CD4-positive, alpha-beta T cell (primary cell): Measurements from ENCODE around the gene ATG16L1. TPM values are rescaled to one million over a fixed set of nuclear protein-coding genes. Genes with fewer than 3 reads are reported as not detected.

Experiments
- ATAC-seq: fragments of 200-7000 bp; cut with Tn5 transposase; one replicate; pipeline ENCODE4 v1.10.0; 2022; ENCODE audit warnings: mild to moderate bottlenecking; ENCODE audit not compliant: poor library complexity
- CTCF ChIA-PET: fragments of 350-600 bp; sonication (Branson Sonifier 250); formaldehyde crosslinking; loops from one replicate; lab custom pipeline; 2021; ENCODE audit warnings: antibody characterized with exemption, inconsistent platforms; lab: Charles Lee
- POLR2A ChIA-PET: fragments of 350-600 bp; sonication (Branson Sonifier 250); formaldehyde crosslinking; loops from one replicate; lab custom pipeline; 2021; ENCODE audit warnings: antibody characterized with exemption, inconsistent platforms; lab: Charles Lee
- DNase-seq, 14 experiments: peaks; one replicate each; pipeline ENCODE4 v3.0.0-alpha.2; 2013 to 2020; ENCODE audit warnings: mixed read lengths in 2 of 14
- H3K27ac ChIP-seq, 2 donors: one replicate each; pipeline versions ENCODE4 v1.5.1 to v1.7.0; 2013; ENCODE audit warnings: low read length in 2 of 2, low read depth in 1 of 2, mild to moderate bottlenecking in 1 of 2
- H3K27me3 ChIP-seq, 2 experiments: 1 replicate in 1 of 2; 2 replicates in 1 of 2; pipeline versions ENCODE4 v1.6.1 to v1.7.0; 2013; ENCODE audit warnings: low read length in 2 of 2, control low read depth in 1 of 2, mild to moderate bottlenecking in 1 of 2, moderate library complexity in 1 of 2; ENCODE audit not compliant: insufficient read depth in 2 of 2, control insufficient read depth in 1 of 2
- H3K36me3 ChIP-seq: one replicate; pipeline ENCODE4 v1.6.1; 2013; ENCODE audit warnings: low read length, control low read depth; ENCODE audit not compliant: insufficient read depth
- H3K4me1 ChIP-seq: one replicate; pipeline ENCODE4 v1.6.1; 2013; ENCODE audit warnings: low read length, control low read depth; ENCODE audit not compliant: insufficient read depth
- H3K4me3 ChIP-seq: one replicate; pipeline ENCODE4 v1.5.1; 2013; ENCODE audit warnings: mild to moderate bottlenecking, low read length, moderate library complexity
- H3K9me3 ChIP-seq, 2 experiments: 1 replicate in 1 of 2; 2 replicates in 1 of 2; pipeline versions ENCODE4 v1.6.1 to v1.7.0; 2013; ENCODE audit warnings: low read length in 2 of 2, mild to moderate bottlenecking in 2 of 2, control low read depth in 1 of 2, moderate library complexity in 1 of 2; ENCODE audit not compliant: control insufficient read depth in 1 of 2, insufficient read depth in 1 of 2
- H3K27ac Mint-ChIP-seq: one replicate; pipeline ENCODE4 v1.8.0; 2020; ENCODE audit warnings: mixed read lengths
- H3K27me3 Mint-ChIP-seq: one replicate; pipeline ENCODE4 v1.8.0; 2021; ENCODE audit warnings: mixed read lengths
- H3K36me3 Mint-ChIP-seq: one replicate; pipeline ENCODE4 v1.8.0; 2021; ENCODE audit warnings: low read depth, mixed read lengths
- H3K4me1 Mint-ChIP-seq: one replicate; pipeline ENCODE4 v1.8.0; 2021; ENCODE audit warnings: low read depth, mixed read lengths
- H3K4me3 Mint-ChIP-seq: one replicate; pipeline ENCODE4 v1.8.0; 2020; ENCODE audit warnings: mild to moderate bottlenecking, mixed read lengths
- H3K9me3 Mint-ChIP-seq: one replicate; pipeline ENCODE4 v1.8.0; 2020; ENCODE audit warnings: mixed read lengths
- intact Hi-C, 2 experiments: fragments of 100-400 bp; cut with DNase I in 1 of 2; cut with micrococcal nuclease in 1 of 2; formaldehyde crosslinking; loops; one replicate each; pipeline versions ENCODE4 v1.15.1 to v1.9.0; 2023 to 2025; cut with DNase I, micrococcal nuclease
- total RNA-seq, 174 experiments: library from RNA in 2 of 174; stranded (reverse) in 2 of 174; gene quantifications; one replicate each; pipeline ENCODE4 v1.2.3 and lab custom pipeline; 2021 to 2026
- TF ChIP-seq, protein P1 (sequence below): fragments of 200-600 bp; IDR thresholded peaks from one replicate; pipeline ENCODE4 v1.8.0; 2022; ENCODE audit warnings: antibody characterized with exemption, mild to moderate bottlenecking

Gene ATG16L1
- total RNA-seq, 2 experiments from 2014 or later: 134 to 135 TPM

DNA sequence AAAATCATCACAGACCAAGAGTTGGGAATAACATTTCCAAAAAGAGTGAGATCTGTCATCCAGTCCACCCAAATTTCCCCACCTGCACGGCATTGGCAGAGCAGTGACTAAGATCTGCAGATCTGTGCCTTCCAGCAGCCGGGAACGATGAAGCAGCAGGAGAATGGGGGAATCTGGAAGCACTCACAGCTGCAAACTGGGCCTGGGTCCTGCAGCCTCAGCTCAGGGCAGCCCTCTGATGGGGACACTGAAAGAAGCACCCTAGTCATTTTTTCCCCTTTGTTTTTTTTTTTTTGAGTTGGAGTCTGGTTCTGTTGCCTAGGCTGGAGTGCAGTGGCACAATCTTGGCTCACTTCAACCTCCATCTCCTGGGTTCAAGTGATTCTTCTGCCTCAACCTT lies 51.8 kb downstream of the ATG16L1 start:
- no peak for DNase-seq
- Histone ChIP-seq H3K27ac (no peak overlapping the region), H3K4me1 (no peaks in the 10 kb centered on the region), H3K4me3 (no peak overlapping the region), H3K27me3 (no peaks in the 10 kb centered on the region), H3K36me3 (no peaks in the 10 kb centered on the region), H3K9me3 (no peaks in the 10 kb centered on the region)
- Mint-ChIP-seq H3K36me3 (no peaks in the 10 kb centered on the region), H3K4me3 (no peak overlapping the region), H3K9me3 (no peaks in the 10 kb centered on the region), H3K27me3 (no peaks in the 10 kb centered on the region), H3K4me1 (peaks cover 6% of the 10 kb centered on the region), H3K27ac (no peak overlapping the region)
- CTCF ChIA-PET: interaction anchor here (0.7 kb wide), 1 partner anchor 515 kb away, joined by 4 read pairs; no protein-coding TSS in a partner anchor
- TF ChIP-seq, protein P1, sequence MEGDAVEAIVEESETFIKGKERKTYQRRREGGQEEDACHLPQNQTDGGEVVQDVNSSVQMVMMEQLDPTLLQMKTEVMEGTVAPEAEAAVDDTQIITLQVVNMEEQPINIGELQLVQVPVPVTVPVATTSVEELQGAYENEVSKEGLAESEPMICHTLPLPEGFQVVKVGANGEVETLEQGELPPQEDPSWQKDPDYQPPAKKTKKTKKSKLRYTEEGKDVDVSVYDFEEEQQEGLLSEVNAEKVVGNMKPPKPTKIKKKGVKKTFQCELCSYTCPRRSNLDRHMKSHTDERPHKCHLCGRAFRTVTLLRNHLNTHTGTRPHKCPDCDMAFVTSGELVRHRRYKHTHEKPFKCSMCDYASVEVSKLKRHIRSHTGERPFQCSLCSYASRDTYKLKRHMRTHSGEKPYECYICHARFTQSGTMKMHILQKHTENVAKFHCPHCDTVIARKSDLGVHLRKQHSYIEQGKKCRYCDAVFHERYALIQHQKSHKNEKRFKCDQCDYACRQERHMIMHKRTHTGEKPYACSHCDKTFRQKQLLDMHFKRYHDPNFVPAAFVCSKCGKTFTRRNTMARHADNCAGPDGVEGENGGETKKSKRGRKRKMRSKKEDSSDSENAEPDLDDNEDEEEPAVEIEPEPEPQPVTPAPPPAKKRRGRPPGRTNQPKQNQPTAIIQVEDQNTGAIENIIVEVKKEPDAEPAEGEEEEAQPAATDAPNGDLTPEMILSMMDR: no peak
- intact Hi-C loops: no loop called here
- ATAC-seq: no peak
- POLR2A ChIA-PET: interaction anchor here (0.7 kb wide), 1 partner anchor 14 kb away, joined by 4 read pairs; no protein-coding TSS in a partner anchor

- no peak for DNase-seq
- H3K9me3 ChIP-seq: no peaks in the 10 kb centered on the region
- no peaks in the 10 kb centered on the region for H3K36me3 Mint-ChIP-seq
- no peaks in the 10 kb centered on the region for H3K4me1 Mint-ChIP-seq
- no peaks in the 10 kb centered on the region for H3K27me3 Mint-ChIP-seq
- H3K27ac ChIP-seq: no peak within 1 kb of the TSS
- peaks cover 0 to under 1% of the 10 kb centered on the region in 2 experiments for H3K27me3 ChIP-seq
- no peak within 1 kb of the TSS for H3K4me3 Mint-ChIP-seq
- ChIA-PET POLR2A (no interaction called here), CTCF (interaction anchor here (0.9 kb wide), 1 partner anchor 29 kb away, joined by 4 read pairs; no protein-coding TSS in a partner anchor)
- no peak within 1 kb of the TSS for H3K4me3 ChIP-seq
- TF ChIP-seq, protein P1: no peak
- no peaks in the 10 kb centered on the region for H3K36me3 ChIP-seq
- H3K4me1 ChIP-seq: no peaks in the 10 kb centered on the region
- ATAC-seq: no peak
- H3K9me3 Mint-ChIP-seq: no peaks in the 10 kb centered on the region
- no peak within 1 kb of the TSS for H3K27ac Mint-ChIP-seq
- intact Hi-C loops: no loop called here
These were observed 56.1 kb downstream of the ATG16L1 start, which contains the start of gene SAG for GRCh38 chr2:233307565-233307964. SAG (plus strand) TSS chr2:233307816; CDS start chr2:233309190, 1,374 bp downstream.

DNA sequence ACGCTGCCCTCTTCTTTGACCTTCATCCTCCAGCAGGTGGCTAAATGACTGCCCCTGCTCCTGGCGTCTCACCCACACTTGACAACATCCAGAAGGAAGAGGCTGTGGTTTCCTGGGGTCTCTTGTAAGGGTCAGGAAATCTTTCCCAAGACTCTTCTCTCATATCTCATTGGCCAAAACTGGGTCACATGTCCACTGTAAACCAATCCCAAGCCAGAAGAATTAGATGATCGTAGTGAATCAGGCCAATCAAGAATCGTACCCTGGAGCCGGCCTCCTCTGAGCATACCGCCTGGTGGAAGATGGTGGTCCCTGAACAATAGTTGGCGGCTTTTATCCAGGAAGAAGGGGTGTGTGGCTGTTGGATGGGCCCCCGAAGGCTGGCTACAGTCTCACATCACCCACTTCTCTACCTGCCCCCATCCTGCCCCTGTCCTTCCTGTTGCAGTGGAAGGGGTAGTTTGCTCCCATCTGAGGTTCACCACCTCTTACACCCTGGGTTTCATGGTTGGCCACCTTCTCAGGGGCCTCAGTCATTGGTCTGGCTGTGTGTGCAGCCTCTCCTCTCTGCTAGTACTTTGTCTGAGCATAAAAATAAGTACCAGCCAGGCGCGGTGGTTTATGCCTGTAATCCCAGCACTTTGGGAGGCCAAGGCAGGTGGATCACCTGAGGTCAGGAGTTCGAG lies 59.9 kb downstream of the ATG16L1 start:
- Histone ChIP-seq H3K27ac (no peak overlapping the region), H3K4me3 (no peak overlapping the region), H3K9me3 (no peaks in the 10 kb centered on the region), H3K4me1 (no peaks in the 10 kb centered on the region), H3K27me3 (peaks cover 0 to 2% of the 10 kb centered on the region in 2 experiments), H3K36me3 (no peaks in the 10 kb centered on the region)
- ChIA-PET CTCF (no interaction called here), POLR2A (no interaction called here)
- intact Hi-C loops: no loop called here
- Mint-ChIP-seq H3K9me3 (no peaks in the 10 kb centered on the region), H3K4me3 (no peak overlapping the region), H3K27ac (no peak overlapping the region), H3K36me3 (no peaks in the 10 kb centered on the region), H3K4me1 (no peaks in the 10 kb centered on the region), H3K27me3 (no peaks in the 10 kb centered on the region)
- ATAC-seq: no peak
- no peak for DNase-seq
- TF ChIP-seq, protein P1: no peak
